Naive B cell (primary cell): ENCODE measurements around the gene BTBD9. TPM values are rescaled to one million over a fixed set of nuclear protein-coding genes. Genes with fewer than 3 reads are reported as not detected.

Experiments used
- ATAC-seq, 2 donors: fragments of 150-1000 bp; cut with Tn5 transposase; 2 replicates each; pipeline ENCODE4 v1.10.0; 2021; ENCODE audit warnings: low read depth in 2 of 2, mild to moderate bottlenecking in 2 of 2, moderate library complexity in 2 of 2
- DNase-seq: peaks from one replicate; pipeline ENCODE4 v3.0.0; 2022
- H3K27ac Mint-ChIP-seq, 6 donors: one replicate each; pipeline ENCODE4 v1.8.0; 2020 to 2022; ENCODE audit warnings: mild to moderate bottlenecking in 6 of 6, mixed read lengths in 6 of 6, moderate library complexity in 5 of 6, inconsistent platforms in 2 of 6
- H3K27me3 Mint-ChIP-seq, 3 donors: one replicate each; pipeline ENCODE4 v1.8.0; 2021 to 2022; ENCODE audit warnings: mixed read lengths in 3 of 3, mild to moderate bottlenecking in 1 of 3
- H3K36me3 Mint-ChIP-seq, 2 donors: one replicate each; pipeline ENCODE4 v1.8.0; 2020 to 2022; ENCODE audit warnings: mixed read lengths in 2 of 2, inconsistent platforms in 1 of 2, mild to moderate bottlenecking in 1 of 2
- H3K4me1 Mint-ChIP-seq, 3 donors: one replicate each; pipeline ENCODE4 v1.8.0; 2020 to 2022; ENCODE audit warnings: mixed read lengths in 3 of 3, inconsistent platforms in 1 of 3, mild to moderate bottlenecking in 1 of 3, moderate library complexity in 1 of 3
- H3K4me3 Mint-ChIP-seq, 8 donors: one replicate each; pipeline ENCODE4 v1.8.0; 2020 to 2022; ENCODE audit warnings: mild to moderate bottlenecking in 8 of 8, mixed read lengths in 8 of 8, moderate library complexity in 8 of 8, inconsistent platforms in 2 of 8
- H3K9me3 Mint-ChIP-seq, 7 donors: one replicate each; pipeline ENCODE4 v1.8.0; 2020 to 2022; ENCODE audit warnings: mixed read lengths in 7 of 7, mild to moderate bottlenecking in 5 of 7, inconsistent platforms in 2 of 7, moderate library complexity in 1 of 7
- polyA plus RNA-seq, 6 donors: library from polyadenylated mRNA; unstranded; fragments of 300-500 nt; fragmentation: Illumina TruSeq; gene quantifications; one replicate each; pipeline ENCODE4 v1.2.3, GENCODE V29; 2021; ENCODE audit warnings: low read depth in 6 of 6

Gene BTBD9
- polyA plus RNA-seq, 6 donors from 2014 or later, result 3.5 to 29.1 (median 20.2) TPM

DNA sequence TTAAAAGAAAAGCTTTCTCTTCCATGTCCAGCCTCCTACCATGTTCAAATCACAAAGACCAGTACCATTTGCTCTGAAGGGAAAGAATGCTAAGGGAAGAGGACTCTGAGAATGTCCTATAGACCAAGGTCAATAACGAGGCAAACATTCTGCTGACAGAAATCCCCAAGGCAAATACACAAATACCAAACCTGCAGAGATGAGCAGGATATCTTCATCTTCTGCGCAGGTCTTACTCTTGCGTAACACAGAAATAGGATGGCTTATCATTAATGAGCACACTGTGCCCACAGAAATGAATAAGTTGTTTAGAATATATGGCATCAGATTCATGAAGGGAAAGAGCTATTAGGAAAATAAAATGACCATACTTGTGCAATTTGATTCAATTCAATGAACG is 137.3 kb downstream of the BTBD9 start:
- DNase-seq, result no peak
- no peaks in the 10 kb centered on the region for H3K27me3 Mint-ChIP-seq
- H3K27ac Mint-ChIP-seq, result no peak overlapping the region
- H3K36me3 Mint-ChIP-seq, result no peaks in the 10 kb centered on the region
- H3K9me3 Mint-ChIP-seq, result no peaks in the 10 kb centered on the region
- H3K4me1 Mint-ChIP-seq, result peaks cover 0 to 2% (median 0%) of the 10 kb centered on the region in 3 donors
- no peak for ATAC-seq
- H3K4me3 Mint-ChIP-seq, result no peak overlapping the region

GRCh38 chr6:38501931-38502330 is 137.8 kb downstream of the BTBD9 start:
- ATAC-seq (no peak), DNase-seq (no peak)
- Mint-ChIP-seq H3K9me3 (no peaks in the 10 kb centered on the region), H3K36me3 (no peaks in the 10 kb centered on the region), H3K4me3 (no peak overlapping the region), H3K27me3 (no peaks in the 10 kb centered on the region), H3K27ac (no peak overlapping the region), H3K4me1 (peaks cover 0 to 2% (median 0%) of the 10 kb centered on the region in 3 donors)

DNA sequence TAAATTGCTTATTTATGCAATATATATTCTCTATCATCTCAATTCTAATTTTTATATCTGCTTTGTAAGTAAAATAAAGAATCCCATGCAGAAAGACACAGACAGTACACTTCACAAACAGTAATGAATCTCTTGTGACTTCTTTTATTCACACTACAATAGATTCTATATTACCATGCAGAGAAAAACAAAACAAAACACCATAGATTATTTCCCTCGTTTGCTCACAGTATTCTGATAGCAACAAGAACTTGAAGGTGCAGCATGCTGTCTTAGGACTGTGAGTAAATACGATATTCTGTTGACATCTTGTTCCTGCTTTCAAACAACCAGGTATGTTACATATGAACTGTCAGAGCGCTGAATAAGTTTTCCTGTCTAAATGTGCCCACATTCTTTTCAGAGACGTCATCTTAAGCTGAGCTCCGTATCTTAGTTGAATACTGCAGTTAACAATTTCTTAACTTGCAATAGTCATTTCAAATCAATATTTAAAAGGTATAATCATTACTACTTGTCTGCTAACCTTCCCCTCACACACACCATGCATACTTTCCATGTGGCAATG is 140.1 kb downstream of the BTBD9 start:
- ATAC-seq, result no peak
- Mint-ChIP-seq H3K4me1 (peaks cover 0 to 6% (median 2%) of the 10 kb centered on the region in 3 donors), H3K4me3 (no peak overlapping the region), H3K27me3 (no peaks in the 10 kb centered on the region), H3K27ac (peak overlapping the region in 2 of 6 donors; percentile 34 to 71), H3K36me3 (no peaks in the 10 kb centered on the region), H3K9me3 (no peaks in the 10 kb centered on the region)
- DNase-seq, result no peak

GRCh38 chr6:38498805-38499445 is 140.8 kb downstream of the BTBD9 start:
- DNase-seq, result no peak
- Mint-ChIP-seq H3K4me3 (no peak overlapping the region), H3K27me3 (no peaks in the 10 kb centered on the region), H3K27ac (peak overlapping the region in 2 of 6 donors; percentile 18 to 58), H3K9me3 (no peaks in the 10 kb centered on the region), H3K36me3 (no peaks in the 10 kb centered on the region), H3K4me1 (peaks cover 0 to 6% (median 2%) of the 10 kb centered on the region in 3 donors)
- ATAC-seq, result no peak

GRCh38 chr6:38498085-38498484 is 141.6 kb downstream of the BTBD9 start:
- Mint-ChIP-seq H3K4me1 (peaks cover 2 to 6% (median 5%) of the 10 kb centered on the region in 3 donors), H3K36me3 (no peaks in the 10 kb centered on the region), H3K27me3 (no peaks in the 10 kb centered on the region), H3K4me3 (no peak overlapping the region), H3K9me3 (no peaks in the 10 kb centered on the region), H3K27ac (peak overlapping the region in 1 of 6 donors; percentile 73)
- no peak for DNase-seq
- no peak for ATAC-seq

- Mint-ChIP-seq H3K4me1 (peaks cover 2 to 6% (median 5%) of the 10 kb centered on the region in 3 donors), H3K36me3 (no peaks in the 10 kb centered on the region), H3K27ac (peak overlapping the region in 1 of 6 donors; percentile 35), H3K4me3 (no peak overlapping the region), H3K27me3 (no peaks in the 10 kb centered on the region), H3K9me3 (no peaks in the 10 kb centered on the region)
- DNase-seq, result no peak
- ATAC-seq, result no peak
Observed at GRCh38 chr6:38497546-38497945, 142.2 kb downstream of the BTBD9 start.

DNA sequence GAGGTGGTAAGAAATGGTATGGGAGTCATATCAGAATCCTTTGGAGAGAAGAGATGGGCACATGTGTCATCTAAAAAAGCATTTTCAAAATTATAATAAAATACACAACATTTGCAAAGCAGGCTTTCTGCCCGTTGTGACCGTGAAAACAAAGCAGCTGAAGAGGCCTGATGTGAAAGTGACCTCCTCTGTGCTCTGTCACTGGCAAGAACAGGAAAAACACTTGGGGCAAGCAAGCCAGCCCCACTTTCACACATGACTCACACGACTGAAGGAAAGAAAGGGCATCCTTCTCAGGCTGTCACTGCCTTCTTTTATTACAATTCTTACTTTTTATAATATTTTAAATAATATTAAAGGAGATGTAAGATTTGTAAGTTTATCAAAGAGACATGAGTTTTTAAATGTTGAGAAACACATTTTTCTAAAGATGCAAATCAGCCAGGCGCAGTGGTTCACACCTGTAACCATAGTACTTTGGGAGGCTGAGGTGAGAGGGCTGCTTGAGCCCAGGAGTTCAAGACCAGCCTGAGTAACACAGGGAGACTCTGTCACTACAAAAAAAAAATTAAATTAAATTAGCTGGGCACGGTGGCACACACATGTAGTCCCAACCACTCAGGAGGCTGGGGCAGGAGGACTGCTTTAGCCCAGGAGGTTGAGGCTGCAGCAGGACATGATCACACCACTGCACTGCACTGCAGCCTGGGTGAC is 143.7 kb downstream of the BTBD9 start:
- H3K9me3 Mint-ChIP-seq, result no peaks in the 10 kb centered on the region
- no peak for ATAC-seq
- peak overlapping the region in 2 of 6 donors; percentile 30 to 94 for H3K27ac Mint-ChIP-seq
- no peak for DNase-seq
- no peaks in the 10 kb centered on the region for H3K27me3 Mint-ChIP-seq
- H3K4me1 Mint-ChIP-seq, result peaks cover 0 to 6% (median 5%) of the 10 kb centered on the region in 3 donors
- no peak overlapping the region for H3K4me3 Mint-ChIP-seq
- no peaks in the 10 kb centered on the region for H3K36me3 Mint-ChIP-seq

GRCh38 chr6:38495518-38495917 is 144.2 kb downstream of the BTBD9 start:
- H3K27me3 Mint-ChIP-seq, result no peaks in the 10 kb centered on the region
- peaks cover 0 to 6% (median 5%) of the 10 kb centered on the region in 3 donors for H3K4me1 Mint-ChIP-seq
- H3K36me3 Mint-ChIP-seq, result no peaks in the 10 kb centered on the region
- DNase-seq, result no peak
- H3K27ac Mint-ChIP-seq, result peak overlapping the region in 2 of 6 donors; percentile 30 to 32
- no peaks in the 10 kb centered on the region for H3K9me3 Mint-ChIP-seq
- H3K4me3 Mint-ChIP-seq, result no peak overlapping the region
- ATAC-seq, result no peak

GRCh38 chr6:38493931-38494547 is 145.7 kb downstream of the BTBD9 start:
- peak in 1 of 2 donors; percentile 54 for ATAC-seq
- no peaks in the 10 kb centered on the region for H3K27me3 Mint-ChIP-seq
- H3K9me3 Mint-ChIP-seq, result no peaks in the 10 kb centered on the region
- peaks cover 0 to 6% (median 5%) of the 10 kb centered on the region in 3 donors for H3K4me1 Mint-ChIP-seq
- DNase-seq, result peak; percentile 65
- H3K4me3 Mint-ChIP-seq, result no peak overlapping the region
- H3K36me3 Mint-ChIP-seq, result no peaks in the 10 kb centered on the region
- peak overlapping the region in 1 of 6 donors; percentile 36 for H3K27ac Mint-ChIP-seq

- Mint-ChIP-seq H3K4me1 (peaks cover 0 to 6% (median 5%) of the 10 kb centered on the region in 3 donors), H3K36me3 (no peaks in the 10 kb centered on the region), H3K27me3 (no peaks in the 10 kb centered on the region), H3K9me3 (no peaks in the 10 kb centered on the region), H3K27ac (peak overlapping the region in 1 of 6 donors; percentile 44), H3K4me3 (no peak overlapping the region)
- DNase-seq (no peak), ATAC-seq (no peak)
Observed at GRCh38 chr6:38492031-38492430, 147.7 kb downstream of the BTBD9 start.

GRCh38 chr6:38489951-38490350 is 149.8 kb downstream of the BTBD9 start:
- H3K27me3 Mint-ChIP-seq, result no peaks in the 10 kb centered on the region
- H3K27ac Mint-ChIP-seq, result no peak overlapping the region
- ATAC-seq (no peak), DNase-seq (no peak)
- peaks cover 0 to 4% of the 10 kb centered on the region in 2 donors for H3K36me3 Mint-ChIP-seq
- H3K9me3 Mint-ChIP-seq, result no peaks in the 10 kb centered on the region
- peak overlapping the region in 1 of 8 donors; percentile 45 for H3K4me3 Mint-ChIP-seq
- H3K4me1 Mint-ChIP-seq, result peaks cover 3 to 8% (median 5%) of the 10 kb centered on the region in 3 donors

DNA sequence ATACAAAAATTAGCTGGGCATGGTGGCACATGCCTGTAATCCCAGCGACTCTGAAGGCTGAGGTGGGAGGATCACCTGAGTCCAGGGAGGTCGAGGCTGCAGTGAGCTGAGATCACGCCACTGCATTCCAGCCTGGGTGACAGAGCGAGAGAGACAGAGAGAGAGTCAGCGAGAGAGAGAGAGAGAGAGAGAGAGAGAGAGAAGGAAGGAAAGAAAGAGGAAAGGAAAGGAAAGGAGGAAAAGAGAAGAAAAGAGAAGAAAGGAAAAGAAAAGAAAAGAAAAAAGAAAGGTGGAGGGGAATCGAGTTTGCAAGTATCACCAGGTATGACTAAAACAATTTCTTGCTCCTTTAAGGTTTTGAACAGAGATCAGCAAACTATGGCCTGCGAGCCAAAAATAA is 152.3 kb downstream of the BTBD9 start:
- peak overlapping the region in 2 of 6 donors; percentile 85 to 91 for H3K27ac Mint-ChIP-seq
- H3K9me3 Mint-ChIP-seq, result no peaks in the 10 kb centered on the region

GRCh38 chr6:38485488-38485887 is 154.2 kb downstream of the BTBD9 start:
- no peak overlapping the region for H3K27ac Mint-ChIP-seq
- peaks cover 0 to 4% of the 10 kb centered on the region in 2 donors for H3K36me3 Mint-ChIP-seq
- H3K4me3 Mint-ChIP-seq, result no peak overlapping the region
- peaks cover 0 to 9% (median 3%) of the 10 kb centered on the region in 3 donors for H3K4me1 Mint-ChIP-seq
- ATAC-seq (no peak), DNase-seq (no peak)
- H3K9me3 Mint-ChIP-seq, result no peaks in the 10 kb centered on the region
- H3K27me3 Mint-ChIP-seq, result no peaks in the 10 kb centered on the region

More for the DNA sequence above, 152.3 kb downstream of the BTBD9 start:
- DNase-seq, result no peak
- Mint-ChIP-seq H3K4me1 (peaks cover 0 to 9% (median 3%) of the 10 kb centered on the region in 3 donors), H3K36me3 (peaks cover 0 to 4% of the 10 kb centered on the region in 2 donors), H3K27me3 (no peaks in the 10 kb centered on the region), H3K4me3 (no peak overlapping the region)
- ATAC-seq, result no peak
